HG03060 (cell line): Measurements from ENCODE around the gene SHD.

Source experiments
- ATAC-seq: cut with Tn5 transposase; IDR thresholded peaks from one replicate; pipeline ENCODE4 v1.9.1; 2021; ENCODE audit warnings: low read depth, moderate number of reproducible peaks; ENCODE audit not compliant: unreplicated experiment

Gene SHD

GRCh38 chr19:4295972-4296771, 17.1 kb downstream of the SHD start:
- ATAC-seq, result no peak

GRCh38 chr19:4297901-4298809, 19.1 kb downstream of the SHD start:
- ATAC-seq, result no peak

DNA sequence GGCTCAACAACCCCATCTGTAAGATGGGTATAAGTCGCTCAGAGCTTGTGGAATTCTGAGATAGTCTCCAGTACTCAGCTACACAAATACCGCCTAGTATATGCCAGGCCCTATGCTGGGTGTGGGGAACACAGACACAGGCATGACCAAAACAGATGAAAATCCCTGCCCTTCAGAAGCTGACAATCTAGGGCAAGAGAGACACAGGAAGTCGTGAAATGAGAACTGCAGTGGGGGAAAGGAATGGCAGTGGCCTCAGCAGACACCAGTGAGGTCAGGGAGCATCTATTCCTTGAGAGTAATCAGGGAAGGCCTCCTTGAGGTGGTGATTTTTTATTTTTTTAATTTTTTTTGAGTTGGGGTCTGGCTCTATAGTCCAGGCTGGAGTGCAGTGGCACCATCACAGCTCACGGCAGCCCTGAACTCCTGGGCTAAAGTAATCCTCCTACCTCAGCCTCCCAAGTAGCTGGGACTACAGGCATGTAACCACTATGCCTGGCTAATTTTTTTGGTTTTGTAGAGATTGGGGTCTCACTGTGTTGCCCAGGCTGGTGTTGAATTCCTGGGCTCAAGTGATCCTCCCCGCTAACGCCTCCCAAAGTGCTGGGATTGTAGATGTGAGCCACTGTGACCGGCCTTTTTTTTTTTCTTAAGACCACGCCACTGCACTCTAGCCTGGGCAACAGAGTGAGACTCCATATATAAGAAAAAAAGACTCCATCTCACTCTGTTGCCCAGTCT, 19.9 kb downstream of the SHD start:
- ATAC-seq, result no peak

- ATAC-seq, result no peak
These were observed 21.5 kb downstream of the SHD start for GRCh38 chr19:4300589-4300988.

GRCh38 chr19:4301590-4302242, 22.6 kb downstream of the SHD start:
- no peak for ATAC-seq

- ATAC-seq, result no peak
These were observed 23.2 kb downstream of the SHD start, which contains the start of gene TMIGD2 for GRCh38 chr19:4302243-4302640. TMIGD2 (minus strand) TSS chr19:4302389; CDS start chr19:4302385, 4 bp downstream.

DNA sequence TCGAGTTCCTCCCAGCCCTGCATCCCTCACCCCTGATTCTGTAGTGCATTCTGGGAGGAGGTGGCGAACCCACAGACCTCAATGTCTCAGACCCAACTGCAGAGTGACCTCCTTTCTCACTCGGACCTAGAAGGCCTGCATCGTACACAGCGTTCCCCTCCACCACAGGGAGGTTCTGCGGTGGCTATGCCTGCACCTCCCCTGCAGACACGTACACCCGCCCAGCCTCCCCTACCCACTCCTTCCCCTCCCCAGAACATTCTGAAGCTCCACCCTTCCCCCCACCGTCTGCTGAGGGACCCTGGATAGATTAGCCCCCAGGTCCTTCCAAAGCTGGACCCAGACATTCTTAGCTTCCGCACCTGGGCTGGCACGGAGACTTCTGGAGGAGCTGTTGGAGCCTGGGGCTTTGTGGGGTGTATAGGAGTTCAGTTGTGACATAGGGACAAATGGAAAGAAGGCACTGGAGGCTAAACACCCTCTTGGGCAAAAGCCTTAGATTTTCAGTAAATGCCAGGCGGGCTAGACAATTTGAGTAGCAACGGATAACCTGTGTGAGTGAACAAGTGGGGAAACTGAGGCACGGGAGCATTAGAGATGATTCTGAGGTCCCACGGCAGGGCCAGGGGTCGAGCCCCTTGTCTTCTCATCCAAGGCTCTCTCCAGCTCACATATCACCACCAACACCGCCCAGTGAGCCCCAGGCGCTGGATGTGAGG, 24.9 kb downstream of the SHD start:
- no peak for ATAC-seq

DNA sequence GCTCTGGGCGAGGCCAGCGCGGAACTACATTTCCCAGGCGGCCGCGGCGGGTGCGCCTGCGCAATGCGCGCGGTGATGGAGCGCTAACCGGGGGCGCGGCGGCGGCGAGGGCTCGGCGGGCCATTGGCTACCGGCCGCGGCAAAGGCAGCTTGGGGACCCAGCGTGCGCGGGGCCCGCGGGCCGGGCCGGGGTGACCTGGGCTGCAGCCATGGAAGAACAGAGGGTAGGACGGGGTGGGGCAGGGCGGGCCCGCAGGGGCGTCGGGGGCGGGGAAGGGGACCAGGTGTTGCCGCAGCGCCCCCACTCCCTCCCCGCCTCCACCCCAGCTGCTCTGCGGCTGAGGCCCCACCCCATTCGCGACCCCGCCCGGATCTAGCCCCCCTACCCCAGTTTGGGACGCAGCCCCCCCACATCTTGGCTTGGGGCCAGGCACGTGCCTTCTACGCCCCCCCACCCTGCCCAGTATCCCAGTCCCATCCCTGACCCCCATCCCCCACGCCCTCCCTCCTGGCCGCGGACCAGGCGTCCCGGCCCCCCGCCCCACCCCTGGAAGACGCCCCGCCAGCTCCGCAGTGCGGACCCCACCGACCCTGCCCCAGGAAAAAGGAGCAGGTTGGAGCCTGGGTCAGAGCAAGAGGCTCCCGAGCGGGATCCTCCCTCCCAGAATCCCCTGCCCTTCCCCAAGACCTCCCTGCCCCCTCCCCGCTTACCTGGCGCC, 25.6 kb downstream of the SHD start, which contains the start of gene FSD1:
TSS of gene FSD1 (plus strand) at position 61 of the 719 bp plus-strand sequence. CDS start at position 210, 149 bp downstream.
- ATAC-seq, result no peak

- no peak for ATAC-seq
These were observed 26.2 kb downstream of the SHD start for GRCh38 chr19:4305257-4305612.

DNA sequence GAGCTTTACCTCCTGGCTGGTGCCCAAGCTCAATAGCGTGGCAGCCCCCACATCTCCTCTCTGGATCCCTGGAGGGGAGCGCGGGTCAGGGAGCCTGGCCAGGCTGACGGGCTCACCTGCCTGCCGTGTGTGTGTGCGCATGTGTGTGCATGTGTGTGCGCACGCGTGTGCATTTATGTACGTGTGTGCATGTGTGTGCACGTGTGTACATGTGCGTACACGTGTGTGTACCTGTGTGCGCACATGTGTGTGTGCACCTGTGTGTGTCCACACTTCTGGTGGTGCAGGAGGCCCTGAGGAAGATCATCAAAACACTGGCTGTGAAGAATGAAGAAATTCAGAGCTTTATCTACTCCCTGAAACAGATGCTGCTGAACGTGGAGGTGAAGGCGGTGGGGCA, 26.6 kb downstream of the SHD start:
- ATAC-seq, result no peak

DNA sequence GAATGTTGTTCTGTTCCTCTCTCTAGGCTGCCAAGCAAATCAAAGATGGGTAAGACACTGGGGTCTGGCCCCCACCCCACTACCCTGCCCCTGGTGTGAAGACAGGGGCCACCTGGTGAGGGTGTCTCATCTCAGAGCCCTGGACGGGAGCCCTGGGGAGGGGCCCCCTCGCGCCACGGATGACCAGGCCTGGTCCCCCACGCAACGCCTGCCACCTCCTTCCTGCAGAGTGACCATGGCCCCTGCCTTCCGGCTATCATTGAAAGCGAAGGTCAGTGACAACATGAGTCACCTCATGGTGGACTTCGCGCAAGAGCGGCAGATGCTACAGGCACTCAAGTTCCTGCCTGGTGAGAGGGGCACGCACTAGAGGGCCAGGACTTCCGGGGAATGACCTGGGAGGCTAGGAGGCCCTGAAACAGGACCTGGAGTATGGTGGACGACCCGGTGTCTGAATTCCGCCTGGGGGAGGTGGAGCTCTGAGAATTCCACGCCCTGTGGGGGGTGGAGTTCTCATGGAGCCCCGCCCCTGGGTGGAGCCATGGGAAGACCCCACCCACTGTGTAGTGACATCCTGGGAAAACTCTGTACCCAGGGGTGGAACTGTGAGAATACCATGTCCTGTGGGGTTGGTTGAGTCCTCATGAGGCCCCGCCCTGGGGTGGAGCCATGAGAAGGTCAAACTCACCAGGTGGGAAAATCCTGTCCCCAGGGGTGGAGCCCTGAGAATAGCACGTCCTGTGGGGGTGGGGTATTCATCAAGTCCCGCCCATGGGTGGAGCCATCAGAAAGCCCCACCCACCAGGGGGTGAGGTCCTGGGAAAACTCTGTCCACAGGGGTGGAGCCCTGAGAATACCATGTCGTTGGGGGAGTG, 31.4 kb downstream of the SHD start:
- ATAC-seq, result no peak

DNA sequence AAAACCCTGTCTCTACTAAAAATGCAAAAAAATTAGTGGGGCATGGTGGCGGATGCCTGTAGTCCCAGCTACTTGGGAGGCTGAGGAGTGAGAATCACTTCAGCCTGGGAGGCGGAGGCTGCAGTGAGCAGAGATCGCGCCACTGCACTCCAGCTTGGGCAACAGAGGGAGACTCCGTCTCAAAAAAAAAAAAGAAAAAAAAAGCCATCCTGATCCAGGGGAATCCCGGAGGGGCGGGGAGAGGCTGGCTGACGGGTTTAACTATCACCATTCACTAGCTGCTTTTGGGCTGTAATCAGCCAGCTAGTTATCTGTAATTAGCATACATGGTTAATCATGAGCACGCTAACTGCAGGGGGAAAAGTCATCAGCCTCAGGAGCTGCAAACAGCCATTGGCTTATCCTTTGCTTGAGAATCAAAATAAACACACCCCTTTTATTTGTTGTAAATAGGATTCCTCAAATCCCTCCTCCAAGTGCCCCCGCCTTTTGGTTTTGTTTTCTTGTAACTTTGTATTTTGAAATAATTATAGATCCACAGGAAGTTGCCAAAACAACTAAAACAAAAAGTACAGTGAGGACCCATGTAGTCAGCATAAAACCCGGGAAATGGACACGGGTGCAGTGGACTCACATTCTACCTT, 34.9 kb downstream of the SHD start:
- ATAC-seq, result no peak

GRCh38 chr19:4316956-4317355, 37.9 kb downstream of the SHD start:
- no peak for ATAC-seq

GRCh38 chr19:4318460-4318859, 39.4 kb downstream of the SHD start:
- ATAC-seq, result no peak

DNA sequence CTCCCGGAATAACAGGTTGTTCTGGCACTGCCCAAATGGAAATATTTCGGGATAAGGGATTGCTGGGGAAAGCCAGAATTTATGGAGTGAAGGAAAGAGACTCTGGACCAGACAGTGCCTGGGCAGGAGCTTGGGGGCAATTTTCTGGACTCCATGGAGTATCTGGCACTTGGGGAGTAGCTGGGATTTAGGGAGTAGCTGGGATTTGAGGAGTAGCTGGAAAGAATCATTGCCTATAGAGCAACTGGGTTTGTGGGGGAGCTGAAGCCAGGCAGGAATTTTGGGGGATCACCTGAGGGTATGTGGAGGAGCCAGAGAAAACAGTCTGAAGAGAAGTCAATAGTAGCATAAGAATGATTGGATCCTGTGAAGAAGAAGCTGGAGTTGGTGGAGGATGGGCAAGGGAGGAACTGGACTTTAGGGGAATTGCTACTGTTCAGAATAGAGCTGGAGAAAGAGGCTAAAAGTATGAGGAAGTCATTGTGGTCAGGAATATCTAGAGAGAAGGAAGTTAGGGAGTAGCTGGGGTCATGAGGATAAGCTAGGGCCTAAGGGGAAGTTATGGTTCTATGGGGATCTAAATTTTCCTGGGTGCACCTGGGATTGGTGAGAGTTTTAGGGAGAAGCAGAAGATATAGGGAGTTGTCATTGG, 40.1 kb downstream of the SHD start:
- ATAC-seq, result no peak

GRCh38 chr19:4320419-4320818, 41.4 kb downstream of the SHD start:
- no peak for ATAC-seq
